Activated CD4-positive, alpha-beta T cell treated with anti-CD3 and anti-CD28 coated beads, Interleukin-10, Interleukin-2, amounts not matched to agents 100 ng/mL and 50 ng/mL, durations not matched to agents 16 hours and 8 hours (primary cell): ENCODE measurements around the gene TAF4B.
"Not testable (repeated sequence)": the region's sequence is repeated elsewhere in the genome, so short reads cannot be mapped to it uniquely, and the experiment has no call there.

ENCODE experiments used
- DNase-seq: peaks from one replicate; pipeline ENCODE4 v3.0.0-alpha.2; 2020

Gene TAF4B

DNA sequence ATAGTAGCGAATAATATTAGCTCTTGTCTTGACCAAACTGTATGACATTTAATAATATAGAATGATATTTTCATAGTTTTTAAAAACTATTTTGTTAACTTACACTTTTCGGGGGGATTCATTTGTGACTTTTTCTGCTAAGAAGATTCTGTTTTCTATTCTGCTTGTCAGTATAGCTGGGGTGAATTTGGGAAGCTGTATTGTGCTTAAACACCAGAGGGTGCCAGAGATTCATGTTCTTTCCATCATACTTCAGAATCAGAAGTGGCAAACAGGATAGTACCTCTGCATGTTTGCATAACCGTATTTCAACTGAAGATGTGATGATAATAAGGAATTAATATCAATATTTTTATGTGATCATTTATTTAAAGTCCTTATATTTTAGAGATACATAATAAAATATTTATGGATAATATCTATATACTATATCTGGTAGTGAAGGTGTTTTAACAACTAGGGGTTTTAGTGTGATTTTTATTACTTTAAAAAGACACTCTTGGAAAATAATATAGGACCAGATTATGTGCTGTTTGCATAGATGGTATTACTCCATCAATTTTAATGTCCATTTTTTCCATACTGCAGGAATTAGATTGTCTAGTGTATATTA, 81.0 kb downstream of the TAF4B start:
- peak; percentile 45 for DNase-seq

DNA sequence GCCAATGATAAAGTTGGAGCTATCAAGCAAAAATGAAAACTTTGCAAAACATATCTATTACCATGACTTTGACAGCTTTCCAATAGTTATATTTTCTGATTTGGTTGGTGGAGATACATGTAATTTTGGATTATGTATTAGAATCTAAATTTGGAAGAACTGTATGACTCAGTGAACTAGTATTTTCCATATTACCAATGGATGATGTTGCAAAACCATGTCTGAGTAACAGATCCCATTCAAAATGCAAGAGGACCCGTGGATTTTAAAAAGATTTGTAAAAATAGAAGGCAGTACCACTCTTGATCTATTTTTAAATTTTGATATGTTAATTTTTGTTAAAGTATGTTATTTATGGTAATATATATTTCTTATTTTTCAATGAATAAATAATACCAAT, 83.0 kb downstream of the TAF4B start:
- no peak for DNase-seq

DNA sequence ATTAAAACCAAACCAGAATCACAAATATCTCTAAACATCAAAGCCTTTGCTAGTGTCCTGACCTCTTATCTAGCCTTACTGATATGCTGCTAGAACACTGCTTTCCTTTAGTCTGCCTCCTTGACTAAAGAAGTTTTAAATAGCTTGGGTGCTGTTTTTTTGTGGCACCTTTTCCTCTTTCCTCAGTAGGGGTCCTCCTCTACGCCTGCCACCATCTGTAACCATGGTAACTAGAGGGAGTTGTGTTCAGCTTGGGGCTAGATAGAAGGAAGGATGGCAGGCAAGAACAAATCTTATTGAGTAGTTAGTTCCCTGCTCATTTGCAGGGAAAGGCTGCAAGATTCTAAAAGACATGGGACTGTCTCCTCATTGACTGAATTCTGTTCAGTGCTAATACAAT, 86.0 kb downstream of the TAF4B start:
- DNase-seq, result no peak

DNA sequence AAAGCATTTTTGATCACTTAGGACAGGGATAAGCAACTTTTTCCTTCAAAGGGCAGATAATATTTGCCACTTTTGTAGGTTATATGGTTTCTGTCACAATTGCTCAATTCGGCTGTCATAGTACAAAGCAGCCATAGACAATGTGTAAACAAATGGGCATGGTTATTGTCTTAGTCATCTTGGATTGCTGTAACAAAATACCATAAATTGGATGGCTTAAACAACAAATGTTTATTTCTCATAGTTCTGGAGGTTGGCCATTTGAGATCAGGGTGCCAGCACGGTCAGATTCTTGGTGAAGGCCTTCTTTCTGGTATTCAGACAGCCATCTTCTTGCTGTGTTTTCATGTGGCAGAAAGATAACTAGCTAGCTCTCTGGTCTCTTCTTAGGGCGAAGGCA, 91.2 kb downstream of the TAF4B start:
- DNase-seq, result no peak

DNA sequence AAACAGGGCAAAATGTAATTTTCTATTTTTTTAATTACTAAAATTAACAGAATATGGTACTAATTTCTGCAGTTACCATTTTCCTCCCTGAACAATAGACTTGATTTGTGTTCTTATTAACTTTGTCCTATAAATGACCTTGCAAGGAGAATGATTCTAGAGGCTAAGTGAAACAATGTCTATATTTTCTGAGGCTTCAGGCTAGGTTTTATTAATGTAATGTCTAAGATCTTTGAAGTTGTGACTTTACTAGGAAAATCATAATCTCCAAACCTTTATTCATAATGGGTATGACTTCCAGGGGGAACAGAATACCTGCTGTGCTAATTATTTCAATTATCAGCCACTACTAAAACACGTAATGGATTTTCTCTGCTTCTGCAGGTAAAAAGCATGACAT, 94.4 kb downstream of the TAF4B start:
- no peak for DNase-seq

DNA sequence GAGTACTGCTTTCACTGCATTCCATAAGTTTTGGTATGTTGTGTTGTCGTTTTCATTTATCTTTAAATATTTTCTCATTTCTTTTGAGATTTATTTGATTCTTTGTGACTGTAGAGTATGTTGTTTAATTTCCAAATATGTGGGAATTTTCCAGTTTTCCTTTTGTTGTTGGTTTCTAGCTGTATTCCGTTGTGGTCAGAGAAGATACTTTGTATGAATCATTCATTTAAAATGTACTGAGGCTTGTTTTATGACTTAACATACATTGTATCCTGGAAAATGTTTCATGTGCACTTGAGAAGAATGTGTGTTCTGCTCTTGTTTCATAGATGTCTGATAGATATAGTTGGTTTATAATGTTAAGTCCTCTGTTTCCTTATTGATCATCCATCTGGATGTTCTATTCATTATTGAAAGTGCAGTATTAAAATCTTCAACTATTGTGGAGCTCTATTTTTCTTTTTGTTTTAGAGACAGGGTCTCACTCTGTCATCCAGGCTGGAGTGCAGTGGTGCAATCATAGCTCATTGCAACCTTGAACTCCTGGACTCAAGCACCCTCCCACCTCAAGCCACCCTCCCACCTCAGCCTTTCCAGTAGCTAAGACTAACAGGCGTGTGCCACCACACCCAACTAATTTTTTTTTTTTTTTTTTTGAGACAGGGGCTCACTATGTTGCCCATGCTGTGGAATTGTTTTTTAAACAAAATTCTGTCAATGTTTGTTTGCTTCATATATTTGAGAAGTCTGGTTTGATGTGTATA, 96.8 kb downstream of the TAF4B start:
- DNase-seq, result no peak

DNA sequence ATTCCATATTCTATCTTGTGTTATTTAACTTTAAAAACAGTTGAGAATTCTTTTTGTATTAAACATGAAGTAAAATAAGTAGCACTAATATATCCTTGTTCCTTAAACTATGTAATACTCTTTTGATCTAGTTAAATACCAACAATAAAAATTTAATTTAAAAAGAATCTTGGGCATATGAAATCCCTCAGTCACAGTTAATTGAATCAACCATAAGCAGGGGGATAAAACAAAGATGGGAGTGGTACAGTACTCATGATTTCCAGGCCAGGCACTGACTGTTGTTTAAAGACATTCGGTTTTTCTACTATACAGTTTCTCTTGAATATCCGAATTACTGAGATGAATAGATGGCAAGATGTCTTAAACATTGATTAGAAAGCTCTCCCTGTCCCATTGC, 99.5 kb downstream of the TAF4B start:
- no peak for DNase-seq

DNA sequence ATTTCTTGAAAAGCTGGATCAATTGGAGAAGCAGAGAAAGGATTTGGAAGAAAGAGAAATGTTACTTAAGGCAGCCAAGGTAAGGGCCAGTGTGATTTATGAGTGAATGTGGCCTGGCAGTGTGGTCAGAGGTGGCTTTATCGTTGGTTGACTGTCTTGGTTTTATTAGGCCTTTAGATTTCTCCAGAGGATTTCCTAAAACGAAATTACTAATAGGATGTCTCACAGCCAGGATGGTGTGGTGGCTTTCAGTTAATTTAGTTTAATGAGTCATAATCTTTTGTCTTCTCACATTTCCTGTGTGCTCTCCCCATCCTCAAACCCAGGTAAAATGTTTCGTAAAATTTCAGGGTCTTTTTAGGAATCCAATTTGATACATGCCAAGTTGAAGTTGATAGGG, 100.8 kb downstream of the TAF4B start:
- no peak for DNase-seq

DNA sequence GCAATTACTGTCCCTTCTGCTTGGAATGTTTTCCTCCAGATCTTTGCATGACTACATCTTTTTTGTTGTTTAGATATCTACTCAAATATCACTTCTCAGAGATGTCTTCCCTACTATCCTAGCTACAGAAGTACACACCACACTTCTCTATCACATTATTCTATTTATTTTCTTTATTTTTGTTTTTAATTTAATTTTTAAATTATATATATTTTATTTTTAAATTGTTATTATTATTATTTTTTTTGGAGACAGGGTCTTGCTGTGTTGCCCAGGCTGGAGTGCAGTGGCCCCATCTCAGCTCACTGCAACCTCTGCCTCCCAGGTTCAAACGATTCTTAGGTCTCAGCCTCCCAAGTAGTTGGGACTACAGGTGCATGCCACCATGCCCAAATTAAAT, 106.7 kb downstream of the TAF4B start:
- DNase-seq, result no peak

DNA sequence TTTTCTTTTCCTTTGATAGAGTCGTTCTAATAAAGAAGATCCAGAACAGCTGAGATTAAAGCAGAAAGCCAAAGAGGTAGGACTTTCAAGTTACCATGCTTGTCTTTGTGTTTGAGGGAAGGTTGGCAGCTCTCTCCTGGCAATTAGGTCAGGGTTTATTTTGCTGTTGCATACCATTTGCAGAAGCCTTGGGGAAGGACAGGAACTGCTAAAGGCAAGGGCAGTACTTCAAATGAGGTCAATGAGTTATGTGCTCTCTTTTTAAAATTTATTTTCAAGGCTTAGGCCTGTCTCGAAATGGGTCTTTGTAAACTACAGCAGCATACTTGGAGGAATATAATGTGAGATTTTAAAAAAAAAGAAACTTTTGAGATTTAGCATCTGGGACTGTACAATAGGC, 108.9 kb downstream of the TAF4B start:
- no peak for DNase-seq

DNA sequence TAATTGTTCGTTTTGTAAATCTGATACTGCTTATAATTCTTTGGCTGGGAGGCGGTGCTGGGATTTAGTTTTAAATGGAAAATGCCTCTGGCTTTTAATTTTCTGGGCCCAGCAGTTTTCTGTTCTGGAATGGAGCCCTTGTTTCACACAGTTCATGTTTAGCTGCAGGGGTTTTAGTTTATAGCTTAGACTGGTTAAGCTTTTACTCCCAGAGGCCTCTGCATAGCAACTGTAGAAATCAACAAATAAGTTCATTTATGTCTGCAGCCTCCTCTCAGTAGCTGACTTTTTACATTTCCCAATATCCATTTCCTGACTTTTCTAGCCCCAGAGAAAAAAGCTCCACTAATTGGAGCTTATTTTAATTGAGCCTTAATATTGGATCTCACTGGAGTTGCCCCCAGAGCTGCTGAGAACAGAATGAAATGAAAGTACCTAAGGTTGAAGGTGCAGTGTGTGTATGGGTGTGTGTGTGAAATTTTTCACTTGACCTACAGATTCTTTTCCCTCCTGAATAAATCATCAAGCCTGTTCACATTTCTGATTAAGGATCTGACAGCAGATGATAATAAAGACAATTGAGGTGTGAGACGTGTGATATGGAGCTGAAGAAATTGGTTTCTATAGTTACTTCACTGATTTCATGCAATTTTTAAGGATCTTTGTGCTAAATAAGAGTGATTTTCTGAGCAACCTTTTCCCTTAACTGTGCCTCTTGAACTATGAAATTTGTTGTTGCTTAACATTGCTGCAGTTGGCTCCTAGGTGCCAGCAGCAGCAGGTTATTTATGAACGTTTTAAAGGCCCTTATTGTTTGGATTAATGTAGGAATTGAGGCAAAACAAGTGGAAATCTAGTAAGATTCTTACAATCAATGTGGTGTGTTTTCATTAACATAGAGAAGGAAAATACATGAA, 109.6 kb downstream of the TAF4B start:
- no peak for DNase-seq

DNA sequence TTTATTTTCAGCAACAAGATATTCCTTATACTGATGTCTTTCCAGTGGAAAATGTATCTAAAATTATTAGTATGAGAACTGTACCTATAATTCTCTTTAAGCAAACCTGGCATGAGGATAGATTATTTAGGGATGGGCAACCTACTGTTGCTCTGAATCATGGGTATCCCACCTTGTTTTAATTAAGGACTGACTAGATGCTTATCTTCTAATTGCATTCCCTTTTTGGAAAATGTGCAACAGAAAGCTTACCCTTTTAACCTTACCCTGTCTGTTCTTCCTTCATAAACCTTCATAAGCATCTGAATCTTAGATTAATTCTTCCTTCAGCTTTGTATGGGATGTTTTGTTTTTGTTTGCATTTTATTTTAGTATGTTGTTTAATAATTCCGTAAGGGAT, 110.3 kb downstream of the TAF4B start:
- no peak for DNase-seq

DNA sequence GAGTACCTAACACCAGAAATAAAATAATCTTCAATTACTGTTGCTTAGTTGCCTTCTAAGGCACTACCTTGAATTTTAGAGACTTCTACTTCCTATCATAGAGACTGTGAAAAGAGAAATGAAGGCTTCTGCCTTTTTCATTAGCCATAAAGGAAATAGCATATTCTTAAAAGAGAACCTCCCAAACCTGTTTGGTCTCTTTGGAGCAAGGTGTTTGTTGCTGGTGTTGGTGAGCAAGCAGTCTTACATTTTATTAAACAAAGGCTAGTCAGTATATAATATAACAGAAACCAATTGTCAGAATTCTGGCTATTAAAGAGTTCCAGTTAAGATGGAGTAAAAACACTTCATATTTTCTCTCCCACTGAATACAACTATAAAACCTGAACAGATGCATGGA, 116.4 kb downstream of the TAF4B start:
- DNase-seq, result no peak

DNA sequence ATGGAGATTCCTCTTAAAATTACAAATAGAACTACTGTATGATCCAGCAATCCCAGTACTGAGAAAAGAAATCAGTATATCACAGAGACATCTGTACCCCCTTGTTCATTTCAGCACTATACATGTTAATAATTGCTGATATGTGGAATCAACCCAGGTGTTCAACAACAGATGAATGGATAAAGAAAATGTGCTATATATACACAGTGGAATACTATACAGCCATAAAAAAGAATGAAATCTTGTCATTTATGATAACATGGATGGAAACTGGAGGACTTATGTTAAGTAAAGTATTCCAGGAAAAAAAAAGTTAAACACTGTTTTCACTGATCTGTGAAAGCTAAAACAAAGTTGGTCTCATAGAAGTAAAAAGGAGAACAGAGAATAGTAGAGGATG, 124.7 kb downstream of the TAF4B start:
- DNase-seq, result no peak

DNA sequence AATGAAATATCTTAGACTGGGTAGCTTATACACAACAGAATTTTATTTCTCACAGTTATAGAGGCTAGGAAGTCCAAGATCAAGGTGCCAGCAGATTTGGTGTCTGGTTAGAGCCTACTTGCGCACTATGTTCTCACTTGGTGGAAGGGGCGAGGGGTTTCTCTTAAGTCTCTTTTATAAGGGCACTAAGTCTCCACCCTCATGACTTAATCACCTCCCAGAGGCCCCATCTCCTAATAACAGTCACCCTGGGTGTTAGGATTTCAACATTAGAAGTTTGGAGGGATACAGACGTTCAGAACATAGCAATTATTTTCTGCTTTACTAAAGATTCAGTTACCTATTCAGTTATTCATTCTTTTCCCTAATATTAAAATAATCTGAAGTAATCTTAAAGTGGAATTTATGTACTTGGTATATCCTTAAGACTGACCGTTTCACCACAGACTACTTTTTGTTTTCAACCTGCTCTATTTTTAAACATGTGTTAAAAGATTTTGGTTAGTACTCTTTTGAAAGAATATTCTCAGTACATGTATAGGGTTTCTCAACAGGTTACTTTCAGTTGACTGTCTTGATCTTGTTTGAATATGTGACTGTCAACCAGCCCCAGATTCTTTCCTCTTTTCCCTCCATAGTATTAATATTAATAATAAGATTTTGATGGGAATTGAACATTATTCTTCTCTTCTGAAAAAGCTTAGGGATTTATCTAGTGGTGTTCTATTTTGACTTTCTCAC, 130.0 kb downstream of the TAF4B start:
- no peak for DNase-seq

DNA sequence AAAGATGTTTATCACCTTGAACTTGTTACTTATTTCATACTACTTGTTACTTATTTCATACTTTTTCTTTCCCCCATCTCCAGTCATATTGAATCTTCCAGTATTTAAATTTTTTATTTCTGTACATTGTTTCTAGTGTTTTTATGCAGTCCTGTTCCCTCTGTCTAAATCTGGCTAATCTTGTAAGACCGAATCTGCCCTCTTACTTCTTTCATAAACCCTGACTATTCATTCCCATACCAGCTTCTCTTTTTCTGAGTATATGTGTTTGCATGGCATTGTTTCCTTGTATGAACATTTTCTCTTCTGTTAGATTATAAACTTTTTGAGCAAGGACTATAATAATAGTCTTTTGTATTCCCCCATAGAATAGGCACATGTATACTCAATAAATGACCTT, 131.7 kb downstream of the TAF4B start:
- peak; percentile 5 for DNase-seq

DNA sequence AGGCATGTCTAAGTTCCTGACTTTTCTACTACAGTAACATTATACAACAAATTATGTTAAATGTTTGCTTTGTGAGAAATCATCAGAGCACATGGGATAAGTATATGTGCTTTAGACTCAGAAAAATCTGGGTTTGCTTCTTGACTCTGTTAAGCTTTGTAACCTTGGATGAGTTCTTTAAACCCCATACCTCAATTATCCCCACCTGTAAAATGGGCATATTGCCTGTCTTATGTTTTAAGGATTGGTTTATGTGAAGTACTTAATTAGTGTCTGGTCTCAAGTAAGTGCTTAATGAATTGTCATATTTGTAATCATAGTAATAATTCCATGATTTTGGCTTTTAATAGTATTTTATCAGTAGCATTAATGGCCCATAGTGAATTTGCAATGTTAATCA, 135.8 kb downstream of the TAF4B start:
- DNase-seq, result no peak

DNA sequence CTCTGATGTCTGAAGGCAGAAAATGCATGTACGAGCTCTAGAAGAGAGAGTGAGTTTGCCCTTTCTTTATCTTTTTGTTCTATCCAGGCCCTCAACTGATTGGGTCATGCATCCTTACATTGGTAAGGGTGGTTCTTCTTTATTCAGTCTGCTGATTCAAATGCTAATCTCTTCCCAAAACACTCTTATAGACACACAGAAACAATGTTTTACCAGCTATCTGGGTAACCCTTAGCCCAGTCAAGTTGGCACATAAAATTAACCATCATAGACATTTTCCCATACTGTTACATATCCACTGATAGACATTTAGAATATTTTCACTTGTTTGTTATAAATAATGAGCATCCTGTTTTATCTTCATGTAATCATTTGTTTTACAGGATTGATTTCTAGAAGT, 141.2 kb downstream of the TAF4B start:
- DNase-seq, result no peak

DNA sequence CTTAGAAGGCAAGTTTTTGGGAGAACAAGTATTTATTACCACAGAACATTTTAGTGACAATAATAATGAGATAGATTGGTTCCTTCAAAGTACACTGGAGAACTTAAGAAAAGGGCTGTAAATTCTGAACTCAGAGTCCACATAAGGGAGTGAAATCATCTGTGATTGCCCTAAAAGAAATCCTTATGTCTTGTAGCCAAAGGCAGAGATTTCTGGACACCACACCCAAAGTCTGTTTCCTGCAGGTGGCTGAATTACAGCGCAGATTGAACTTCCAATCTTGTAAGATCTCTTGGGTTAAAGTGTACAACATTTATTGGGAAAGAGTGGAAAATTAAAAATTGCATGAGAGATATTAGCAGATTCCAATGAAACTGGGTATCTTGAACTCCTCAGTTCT, 143.8 kb downstream of the TAF4B start:
- DNase-seq, result no peak

DNA sequence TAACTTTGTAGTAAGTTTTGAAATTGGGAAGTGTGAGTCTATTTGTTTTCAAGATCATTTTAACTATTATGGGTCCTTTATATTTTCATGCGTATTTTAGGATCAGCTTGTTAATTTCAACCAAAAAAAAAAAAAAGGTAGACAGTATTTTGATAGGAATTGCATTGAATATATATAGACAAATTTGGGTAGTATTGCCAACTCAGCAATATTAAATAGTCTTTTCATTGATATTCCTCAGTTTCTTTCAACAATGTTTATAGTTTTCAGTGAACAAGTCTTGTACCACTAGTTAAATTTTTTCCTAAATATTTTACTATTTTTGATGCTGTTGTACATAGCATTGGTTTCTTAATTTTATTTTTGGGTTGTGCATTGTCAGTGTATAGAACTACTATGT, 149.9 kb downstream of the TAF4B start:
- DNase-seq, result no peak

DNA sequence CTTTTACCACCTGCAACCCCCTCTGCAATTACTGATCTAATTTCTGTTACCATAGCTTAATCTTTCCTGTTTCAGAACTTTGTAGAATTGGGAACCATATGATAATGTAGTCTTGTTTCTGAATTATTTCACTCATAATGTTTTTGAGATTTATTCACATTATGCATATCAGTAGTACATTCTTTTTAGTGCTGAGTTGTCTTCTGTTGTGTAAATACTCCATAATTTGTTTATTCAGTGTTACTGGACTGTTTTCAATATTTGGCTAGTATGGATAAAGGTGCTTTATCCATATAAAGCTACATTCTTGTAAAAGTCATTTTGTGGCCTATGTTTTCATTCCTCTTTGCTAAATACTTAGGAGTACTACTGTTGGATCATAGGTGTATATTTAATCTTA, 152.5 kb downstream of the TAF4B start:
- no peak for DNase-seq

DNA sequence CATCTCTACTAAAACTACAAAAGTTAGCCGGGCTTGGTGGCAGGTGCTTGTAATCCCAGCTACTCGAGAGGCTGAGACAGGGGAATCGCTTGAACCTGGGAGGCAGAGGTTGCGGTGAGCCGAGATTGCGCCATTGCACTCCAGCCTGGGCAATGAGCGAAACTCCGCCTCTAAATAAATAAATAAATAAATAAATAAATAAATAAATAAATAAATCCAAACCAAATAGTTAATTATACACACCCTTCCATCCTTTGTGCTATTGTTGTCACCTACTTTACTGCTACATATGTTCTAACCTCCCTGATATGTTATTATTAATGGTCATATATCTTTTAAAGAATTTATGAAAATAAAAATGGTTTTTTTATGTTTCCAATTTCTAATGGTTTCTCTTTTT, 155.3 kb downstream of the TAF4B start:
- DNase-seq, result not testable (repeated sequence)
